Kidney (tissue), 14 donors: Measurements from ENCODE around the gene CCDC169. TPM values are rescaled to one million over a fixed set of nuclear protein-coding genes. Genes with fewer than 3 reads are reported as not detected.

ENCODE experiments used
- DNase-seq, 5 donors: peaks; one replicate each; pipeline ENCODE4 v3.0.0-alpha.2; 2013 to 2020
- FAIRE-seq: peaks from 2 replicates; lab custom pipeline; 2012; peaks lifted over from hg19 to GRCh38; lab: Jason Lieb, UNC
- H3K27ac ChIP-seq, 2 donors: one replicate each; pipeline ENCODE4 v1.7.0; 2013; ENCODE audit warnings: low read depth in 2 of 2, low read length in 2 of 2, inconsistent platforms in 1 of 2
- H3K27me3 ChIP-seq: one replicate; pipeline ENCODE4 v1.7.1; 2013; ENCODE audit warnings: low read length, inconsistent platforms; ENCODE audit not compliant: control insufficient read depth, insufficient read depth
- H3K36me3 ChIP-seq, 3 donors: one replicate each; pipeline versions ENCODE4 v1.7.0 to v1.7.1; 2013; ENCODE audit warnings: low read length in 3 of 3, control low read depth in 1 of 3, inconsistent platforms in 1 of 3; ENCODE audit not compliant: insufficient read depth in 3 of 3, control insufficient read depth in 2 of 3
- H3K4me1 ChIP-seq, 3 donors: one replicate each; pipeline versions ENCODE4 v1.7.0 to v1.7.1; 2013; ENCODE audit warnings: low read length in 3 of 3, inconsistent platforms in 1 of 3, low read depth in 1 of 3; ENCODE audit not compliant: control insufficient read depth in 2 of 3, insufficient read depth in 2 of 3
- H3K4me3 ChIP-seq, 3 donors: one replicate each; pipeline versions ENCODE4 v1.7.0 to v1.8.1; 2013; ENCODE audit warnings: low read length in 3 of 3, control low read depth in 1 of 3, inconsistent platforms in 1 of 3
- H3K9ac ChIP-seq, 3 donors: one replicate each; pipeline versions ENCODE4 v1.7.0 to v1.7.1; 2013; ENCODE audit warnings: low read length in 3 of 3, control low read depth in 1 of 3, inconsistent platforms in 1 of 3
- H3K9me3 ChIP-seq, 3 donors: one replicate each; pipeline versions ENCODE4 v1.7.0 to v1.7.1; 2013; ENCODE audit warnings: low read length in 3 of 3, control low read depth in 1 of 3, inconsistent platforms in 1 of 3; ENCODE audit not compliant: control insufficient read depth in 2 of 3, insufficient read depth in 1 of 3
- intact Hi-C: fragments of 100-400 bp; cut with DNase I; formaldehyde crosslinking; loops from one replicate; pipeline ENCODE4 v1.11.1; 2022
- polyA plus RNA-seq: library from polyadenylated mRNA; stranded (reverse); fragments of 350-450 nt; fragmentation: Illumina TruSeq; extraction: RNeasy Lipid Tissue Mini Kit (QIAGEN cat#74804); gene quantifications from one replicate; pipeline ENCODE4 v1.2.3, GENCODE V29; 2014; ENCODE audit warnings: low read depth, low replicate concordance; ENCODE audit not compliant: insufficient read depth
- total RNA-seq: library from RNA; stranded (reverse); fragmentation: NEBNext Ultra II Directional; extraction: Animal tissue kit (Norgen Biotek cat#: 25700); gene quantifications from one replicate; pipeline ENCODE4 v1.2.1, GENCODE V29; 2021
- TF ChIP-seq, protein P1 (sequence below): IDR thresholded peaks from 3 replicates; pipeline ENCODE4 v1.5.1; 2012; ENCODE audit warnings: mild to moderate bottlenecking, moderate library complexity, borderline replicate concordance; ENCODE audit not compliant: insufficient read depth; ENCODE audit errors: extremely low read depth
- donor health status: control.
- donor health status: control.
- donor health status: control.
- donor health status: control.
- donor health status: control.
- donor health status: DM: yes; HTN: yes; CAD: no.
- donor health status: Normal renal cell carcinoma (clear cell type).

The CCDC169 gene
- total and polyA plus RNA-seq, 2 donors from 2014 or later, result 1.5 to 2.5 TPM

DNA sequence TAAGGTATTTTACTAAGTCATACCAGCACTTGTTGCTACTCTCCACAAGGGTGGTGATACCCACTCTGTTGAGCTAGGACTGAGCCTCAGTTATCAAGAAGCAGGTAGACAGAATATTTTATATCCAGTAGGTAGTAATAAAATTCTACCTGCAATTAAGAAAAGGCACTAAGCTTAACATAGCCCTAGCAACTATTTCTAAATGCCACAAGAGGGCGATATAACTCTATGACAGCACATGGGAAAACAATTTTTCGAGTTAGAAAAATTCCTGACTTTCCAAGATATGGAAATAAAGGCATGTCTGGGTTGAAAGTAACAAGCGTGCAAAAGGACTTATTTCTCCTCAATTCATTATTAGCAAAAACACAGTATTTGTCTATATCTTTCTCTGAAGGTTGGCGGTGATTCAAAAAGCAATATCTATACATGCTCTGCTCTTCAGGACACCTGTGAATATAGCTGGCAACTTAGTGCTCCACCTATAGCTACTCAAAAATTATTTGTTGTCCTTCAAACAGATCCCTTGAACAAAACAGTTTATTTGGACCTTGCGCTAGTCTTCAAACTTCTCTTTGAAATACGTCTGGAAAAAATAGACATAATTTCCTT lies 14.7 kb downstream of the CCDC169 start:
- no peak overlapping the region for H3K27ac ChIP-seq
- no peaks in the 10 kb centered on the region for H3K4me1 ChIP-seq
- TF ChIP-seq, protein P1, sequence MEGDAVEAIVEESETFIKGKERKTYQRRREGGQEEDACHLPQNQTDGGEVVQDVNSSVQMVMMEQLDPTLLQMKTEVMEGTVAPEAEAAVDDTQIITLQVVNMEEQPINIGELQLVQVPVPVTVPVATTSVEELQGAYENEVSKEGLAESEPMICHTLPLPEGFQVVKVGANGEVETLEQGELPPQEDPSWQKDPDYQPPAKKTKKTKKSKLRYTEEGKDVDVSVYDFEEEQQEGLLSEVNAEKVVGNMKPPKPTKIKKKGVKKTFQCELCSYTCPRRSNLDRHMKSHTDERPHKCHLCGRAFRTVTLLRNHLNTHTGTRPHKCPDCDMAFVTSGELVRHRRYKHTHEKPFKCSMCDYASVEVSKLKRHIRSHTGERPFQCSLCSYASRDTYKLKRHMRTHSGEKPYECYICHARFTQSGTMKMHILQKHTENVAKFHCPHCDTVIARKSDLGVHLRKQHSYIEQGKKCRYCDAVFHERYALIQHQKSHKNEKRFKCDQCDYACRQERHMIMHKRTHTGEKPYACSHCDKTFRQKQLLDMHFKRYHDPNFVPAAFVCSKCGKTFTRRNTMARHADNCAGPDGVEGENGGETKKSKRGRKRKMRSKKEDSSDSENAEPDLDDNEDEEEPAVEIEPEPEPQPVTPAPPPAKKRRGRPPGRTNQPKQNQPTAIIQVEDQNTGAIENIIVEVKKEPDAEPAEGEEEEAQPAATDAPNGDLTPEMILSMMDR, result peak; percentile 76
- H3K36me3 ChIP-seq, result no peaks in the 10 kb centered on the region
- peak; percentile 81 for FAIRE-seq
- peak in 2 of 5 donors; percentile 52 to 62 for DNase-seq
- no peaks in the 10 kb centered on the region for H3K9me3 ChIP-seq
- no peaks in the 10 kb centered on the region for H3K27me3 ChIP-seq
- H3K4me3 ChIP-seq, result no peak overlapping the region
- intact Hi-C loops, result loop anchor here (10.0 kb wide), 1 partner anchor 452 kb away; no protein-coding TSS in a partner anchor
- H3K9ac ChIP-seq, result no peak overlapping the region

DNA sequence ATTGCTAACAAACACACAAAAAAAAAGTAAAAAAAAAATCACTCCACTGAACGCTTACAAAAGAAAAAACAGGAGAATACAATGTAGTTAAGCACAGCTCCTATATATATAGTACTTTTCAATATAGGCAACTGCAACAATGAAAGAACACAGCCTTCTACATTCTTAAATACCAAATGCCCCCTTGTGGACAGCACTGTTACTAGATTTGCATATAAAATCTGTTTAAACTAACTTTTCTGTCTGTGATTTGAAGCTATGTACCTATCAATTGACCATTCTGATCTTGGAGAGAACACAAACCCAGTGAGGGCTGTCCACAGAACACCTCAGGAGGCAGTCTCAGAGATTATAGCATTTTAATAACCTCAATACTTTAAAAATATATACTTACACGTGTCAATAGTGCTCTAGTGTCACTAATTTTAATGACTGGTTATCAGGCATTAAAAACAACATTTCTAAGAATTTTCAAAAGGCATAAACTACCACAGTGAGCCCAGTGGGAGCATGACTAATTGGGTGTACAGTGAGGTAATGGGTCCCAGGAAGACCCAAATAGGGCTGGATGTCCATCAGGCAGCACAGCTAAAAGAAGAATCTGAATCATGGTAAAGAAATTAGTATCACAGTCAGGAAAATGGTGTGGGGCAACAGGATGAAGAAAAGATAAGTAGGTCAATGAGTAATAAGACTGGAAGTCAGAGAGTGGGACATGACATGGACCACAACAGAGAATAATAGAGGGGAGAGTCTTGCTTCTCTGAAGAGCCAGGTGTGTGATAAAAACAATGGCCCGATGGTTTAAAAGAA lies 22.2 kb downstream of the CCDC169 start:
- Histone ChIP-seq H3K4me1 (no peaks in the 10 kb centered on the region), H3K4me3 (no peak overlapping the region), H3K27me3 (no peaks in the 10 kb centered on the region), H3K9ac (no peak overlapping the region), H3K27ac (no peak overlapping the region), H3K9me3 (no peaks in the 10 kb centered on the region), H3K36me3 (no peaks in the 10 kb centered on the region)
- peak; percentile 29 for FAIRE-seq
- TF ChIP-seq, protein P1, result peak; percentile 59
- intact Hi-C loops, result no loop called here
- DNase-seq, result peak in 3 of 5 donors; percentile 18 to 82 (median 70)

DNA sequence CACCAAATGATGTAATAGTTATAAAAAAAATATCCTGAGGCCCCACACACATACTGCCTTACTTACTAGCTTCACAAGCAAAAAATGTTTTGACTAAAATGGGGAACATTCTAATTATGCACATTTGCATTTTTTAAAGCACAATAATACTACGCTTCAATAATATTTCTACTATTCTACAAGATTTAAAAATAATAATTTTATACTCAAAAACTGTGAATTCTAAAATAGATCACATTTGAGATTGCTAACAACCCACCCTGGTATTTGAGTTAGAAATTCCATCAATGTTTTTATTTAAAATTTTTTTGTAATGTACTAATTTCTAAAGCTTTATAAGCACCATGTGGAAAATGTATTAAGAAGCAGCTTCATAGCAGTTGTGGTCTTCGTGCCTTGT lies 24.2 kb downstream of the CCDC169 start:
- FAIRE-seq (no peak), DNase-seq (no peak)
- TF ChIP-seq, protein P1, result no peak
- no peak overlapping the region for H3K4me3 ChIP-seq
- no peaks in the 10 kb centered on the region for H3K4me1 ChIP-seq
- no peaks in the 10 kb centered on the region for H3K9me3 ChIP-seq
- no peak overlapping the region for H3K9ac ChIP-seq
- no peak overlapping the region for H3K27ac ChIP-seq
- no peaks in the 10 kb centered on the region for H3K36me3 ChIP-seq
- intact Hi-C loops, result loop anchor here (5.0 kb wide), 1 partner anchor 296 kb away; no protein-coding TSS in a partner anchor
- no peaks in the 10 kb centered on the region for H3K27me3 ChIP-seq
